K562 (cell line): ENCODE measurements around the gene GRP.

Experiments
- CCAR2 ChIP-seq: fragments of 200-400 bp; formaldehyde crosslinking; IDR thresholded peaks from 2 replicates; pipeline ENCODE4 v1.6.1; 2017; ENCODE audit warnings: mild to moderate bottlenecking, low read depth, low read length
- EZH2 ChIP-seq: IDR thresholded peaks from 2 replicates; pipeline ENCODE4 v1.6.1; 2012; ENCODE audit warnings: low read depth, mild to moderate bottlenecking, inconsistent platforms, low read length, borderline replicate concordance
- RBBP5 ChIP-seq: fragments of 200-600 bp; sonication (generic); IDR thresholded peaks from 2 replicates; pipeline ENCODE4 v1.6.1; 2012; ENCODE audit warnings: borderline replicate concordance, mild to moderate bottlenecking, low read length, control low read depth, inconsistent platforms; ENCODE audit not compliant: insufficient read depth, poor library complexity, severe bottlenecking
- ZBTB8A ChIP-seq: fragments of 450-650 bp; IDR thresholded peaks from 2 replicates; pipeline ENCODE4 v1.6.1; 2018; ENCODE audit warnings: mild to moderate bottlenecking, moderate library complexity; ENCODE audit not compliant: partially characterized antibody

GRCh38 chr18:59263661-59264060, 43.7 kb downstream of the GRP start:
- no peak for TF ChIP-seq RBBP5
- TF ChIP-seq ZBTB8A, result no peak
- no peak for TF ChIP-seq CCAR2
- TF ChIP-seq EZH2, result no peak
